ENCODE measurements around the gene TMEM272.

- TF ChIP-seq HDGF (IDR thresholded peaks at IDR 0.05; ENCODE audit: borderline replicate concordance) (no peak), SP1 (IDR thresholded peaks at IDR 0.05) (no peak), FOXM1 (IDR thresholded peaks at IDR 0.05; ENCODE audit: borderline replicate concordance) (no peak), ELF4 (IDR thresholded peaks at IDR 0.05) (no peak), BHLHE40 (IDR thresholded peaks at IDR 0.05; ENCODE audit: borderline replicate concordance) (no peak), FOXA1 (IDR thresholded peaks at IDR 0.05) (no peak), L3MBTL2 (conservative IDR thresholded peaks at IDR 0.05) (no peak), TARDBP (IDR thresholded peaks at IDR 0.05) (no peak)
These were observed 28.3 kb upstream of the TMEM272 start for GRCh38 chr13:51873117-51873798.

Measured in HEK293T (cell line).